Fibroblast of lung (primary cell): ENCODE results near the gene RNF180. TPM values are rescaled to one million over a fixed set of nuclear protein-coding genes. Genes with fewer than 3 reads are reported as not detected.
"Not testable (repeated sequence)": the region's sequence is repeated elsewhere in the genome, so short reads cannot be mapped to it uniquely, and the experiment has no call there.

ENCODE experiments used
- DNase-seq, 2 donors: peaks; one replicate each; pipeline versions ENCODE4 v3.0.0 to v3.0.0-alpha.2; 2010; ENCODE audit warnings: low read depth in 2 of 2
- H2AFZ ChIP-seq: 2 replicates; pipeline ENCODE4 v1.5.1; 2012; ENCODE audit warnings: low read length, control low read depth, inconsistent platforms
- H3K27ac ChIP-seq: 2 replicates; pipeline ENCODE4 v1.5.1; 2011; ENCODE audit warnings: low read length, control low read depth; ENCODE audit not compliant: insufficient read depth
- H3K27me3 ChIP-seq: 2 replicates; pipeline ENCODE4 v1.5.1; 2011; ENCODE audit warnings: mild to moderate bottlenecking, low read length; ENCODE audit not compliant: control insufficient read depth, insufficient read depth
- H3K36me3 ChIP-seq: 2 replicates; pipeline ENCODE4 v1.5.1; 2011; ENCODE audit warnings: low read length; ENCODE audit not compliant: control insufficient read depth, insufficient read depth
- H3K4me1 ChIP-seq: 2 replicates; pipeline ENCODE4 v1.5.1; 2011; ENCODE audit warnings: low read length; ENCODE audit not compliant: control insufficient read depth, insufficient read depth; ENCODE audit errors: extremely low read depth
- H3K4me2 ChIP-seq: 2 replicates; pipeline ENCODE4 v1.5.1; 2011; ENCODE audit warnings: low read length, control low read depth; ENCODE audit not compliant: insufficient read depth; ENCODE audit errors: extremely low read depth
- H3K4me3 ChIP-seq, 4 experiments: fragments of 200-600 bp in 1 of 4; sonication (generic) in 1 of 4; replicated peaks in 1 of 4; 2 replicates each; pipeline ENCODE4 v1.5.1; 2011 to 2016; ENCODE audit warnings: low read length in 4 of 4, low read depth in 3 of 4, mild to moderate bottlenecking in 3 of 4, control low read depth in 2 of 4, inconsistent platforms in 1 of 4, mixed read lengths in 1 of 4; ENCODE audit not compliant: insufficient read depth in 1 of 4; ENCODE audit errors: control extremely low read depth in 1 of 4
- H3K79me2 ChIP-seq: 2 replicates; pipeline ENCODE4 v1.5.1; 2012; ENCODE audit warnings: mild to moderate bottlenecking, low read length, inconsistent platforms; ENCODE audit not compliant: control insufficient read depth, insufficient read depth
- H3K9ac ChIP-seq: 2 replicates; pipeline ENCODE4 v1.5.1; 2011; ENCODE audit warnings: mild to moderate bottlenecking, low read length, control low read depth; ENCODE audit not compliant: insufficient read depth
- H3K9me3 ChIP-seq: 2 replicates; pipeline ENCODE4 v1.5.1; 2012; ENCODE audit warnings: low read depth, low read length; ENCODE audit not compliant: control insufficient read depth, insufficient read depth
- H4K20me1 ChIP-seq: 2 replicates; pipeline ENCODE4 v1.5.1; 2011; ENCODE audit warnings: low read length; ENCODE audit not compliant: control insufficient read depth, insufficient read depth; ENCODE audit errors: extremely low read depth
- EZH2 ChIP-seq: IDR thresholded peaks from 2 replicates; pipeline ENCODE4 v1.5.1; 2012; ENCODE audit warnings: low read length, control low read depth, mild to moderate bottlenecking; ENCODE audit errors: missing control alignments
- polyA plus RNA-seq, 2 donors: library from polyadenylated mRNA; depleted of rRNA in 1 of 2; stranded (reverse) in 1 of 2; unstranded in 1 of 2; fragments of >200 nt; gene quantifications; 2 replicates each; pipeline ENCODE4 v1.2.1, GENCODE V29; 2011 to 2012; ENCODE audit warnings: missing spikeins in 1 of 2
- total RNA-seq: library from RNA; depleted of rRNA; stranded (reverse); fragments of >200 nt; gene quantifications from 2 replicates; pipeline ENCODE4 v1.2.1, GENCODE V29; 2014
- TF ChIP-seq, protein P1 (sequence below), 2 donors: IDR thresholded peaks in 1 of 2; conservative IDR thresholded peaks in 1 of 2; 1 replicate in 1 of 2; 2 replicates in 1 of 2; pipeline ENCODE4 v1.5.1; 2011 to 2012; ENCODE audit warnings: low read length in 2 of 2, control low read depth in 1 of 2, inconsistent platforms in 1 of 2, low read depth in 1 of 2, mild to moderate bottlenecking in 1 of 2

RNF180 gene
- total and polyA plus RNA-seq, 2 donors (not counting 1 experiment from before 2014, with no cell fraction given) = 2.3 to 2.6 TPM

DNA sequence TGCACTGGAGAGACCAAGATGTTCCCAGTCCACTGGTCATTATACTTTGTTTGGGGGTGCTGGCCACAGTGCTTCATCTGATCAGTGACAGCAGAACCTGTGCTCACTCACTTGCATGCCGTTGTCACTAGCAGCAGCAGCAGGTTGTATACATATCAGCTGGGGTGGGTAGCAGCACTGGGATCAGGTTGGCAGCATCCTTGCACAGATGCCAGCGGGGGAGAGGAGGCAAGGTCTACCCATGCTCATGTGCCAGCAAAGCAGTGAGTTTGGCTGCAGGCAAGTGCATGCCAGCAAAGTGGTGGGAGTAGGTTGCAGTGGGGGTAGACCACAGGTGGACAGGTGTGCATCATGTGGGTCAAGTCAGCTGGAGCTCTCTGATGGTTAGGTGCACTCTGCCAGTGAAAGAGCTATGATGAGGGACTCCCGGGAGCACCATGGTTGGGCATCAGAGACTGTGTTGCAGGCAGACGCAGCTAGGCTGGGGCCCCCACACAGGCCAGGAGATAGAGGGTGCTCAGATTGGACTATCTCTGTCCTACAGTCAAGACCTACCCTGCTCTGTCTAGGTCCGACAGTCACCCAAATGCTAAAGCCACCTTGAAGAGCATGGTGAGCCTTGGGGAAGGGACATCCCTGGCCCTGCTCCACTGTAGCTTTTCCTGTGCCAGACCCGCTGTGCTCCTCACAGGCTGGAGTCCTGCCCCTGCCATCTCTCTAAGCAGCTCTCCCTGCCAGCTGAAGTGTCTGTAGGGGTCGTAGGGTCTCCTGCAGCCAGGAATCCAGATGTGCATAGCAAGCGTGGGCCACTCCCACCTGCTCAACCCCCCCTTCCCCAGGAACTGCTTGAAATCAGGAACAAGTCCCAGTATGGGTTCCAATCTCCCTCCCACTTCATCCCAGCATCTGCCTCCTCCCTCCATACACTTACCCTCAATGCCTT is 119.8 kb downstream of the RNF180 start:
- TF ChIP-seq, protein P1, sequence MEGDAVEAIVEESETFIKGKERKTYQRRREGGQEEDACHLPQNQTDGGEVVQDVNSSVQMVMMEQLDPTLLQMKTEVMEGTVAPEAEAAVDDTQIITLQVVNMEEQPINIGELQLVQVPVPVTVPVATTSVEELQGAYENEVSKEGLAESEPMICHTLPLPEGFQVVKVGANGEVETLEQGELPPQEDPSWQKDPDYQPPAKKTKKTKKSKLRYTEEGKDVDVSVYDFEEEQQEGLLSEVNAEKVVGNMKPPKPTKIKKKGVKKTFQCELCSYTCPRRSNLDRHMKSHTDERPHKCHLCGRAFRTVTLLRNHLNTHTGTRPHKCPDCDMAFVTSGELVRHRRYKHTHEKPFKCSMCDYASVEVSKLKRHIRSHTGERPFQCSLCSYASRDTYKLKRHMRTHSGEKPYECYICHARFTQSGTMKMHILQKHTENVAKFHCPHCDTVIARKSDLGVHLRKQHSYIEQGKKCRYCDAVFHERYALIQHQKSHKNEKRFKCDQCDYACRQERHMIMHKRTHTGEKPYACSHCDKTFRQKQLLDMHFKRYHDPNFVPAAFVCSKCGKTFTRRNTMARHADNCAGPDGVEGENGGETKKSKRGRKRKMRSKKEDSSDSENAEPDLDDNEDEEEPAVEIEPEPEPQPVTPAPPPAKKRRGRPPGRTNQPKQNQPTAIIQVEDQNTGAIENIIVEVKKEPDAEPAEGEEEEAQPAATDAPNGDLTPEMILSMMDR (conservative IDR thresholded peaks at IDR 0.05 in 1 of 2, IDR thresholded peaks at IDR 0.05 in 1 of 2; ENCODE audit: low read depth in 1 of 2, low read length in 2 of 2) = no peak
- no peak for TF ChIP-seq EZH2
- Histone ChIP-seq H3K9ac (no peak overlapping the region), H4K20me1 (no peaks in the 10 kb centered on the region), H3K36me3 (no peaks in the 10 kb centered on the region), H3K4me2 (no peak overlapping the region), H3K9me3 (no peaks in the 10 kb centered on the region), H3K79me2 (no peaks in the 10 kb centered on the region), H3K27me3 (no peaks in the 10 kb centered on the region), H3K27ac (no peak overlapping the region), H2AFZ (no peak overlapping the region), H3K4me1 (no peaks in the 10 kb centered on the region), H3K4me3 (no peak overlapping the region)
- DNase-seq = no peak

DNA sequence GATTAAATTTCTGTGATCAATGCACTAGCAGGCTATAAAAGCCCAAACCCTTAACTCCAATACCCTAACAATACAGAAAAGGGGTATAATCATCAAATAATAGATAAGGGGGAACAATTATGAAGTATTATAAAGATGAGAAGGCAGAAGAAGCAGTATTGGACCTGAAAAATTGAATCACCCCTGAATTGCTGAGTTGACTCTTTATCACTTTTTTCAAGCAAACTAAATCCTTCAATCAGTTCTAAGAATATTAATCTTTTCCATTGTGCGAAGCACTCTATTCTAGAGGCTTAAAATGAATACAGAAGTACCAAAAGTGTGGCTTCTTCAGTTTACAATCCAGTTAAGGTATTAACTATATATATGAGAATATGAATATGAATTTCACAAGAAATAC is 120.7 kb downstream of the RNF180 start:
- Histone ChIP-seq H4K20me1 (no peaks in the 10 kb centered on the region), H3K4me3 (no peak overlapping the region), H3K9ac (no peak overlapping the region), H3K27ac (no peak overlapping the region), H2AFZ (no peak overlapping the region), H3K36me3 (no peaks in the 10 kb centered on the region), H3K27me3 (no peaks in the 10 kb centered on the region), H3K9me3 (no peaks in the 10 kb centered on the region), H3K4me2 (no peak overlapping the region), H3K4me1 (no peaks in the 10 kb centered on the region), H3K79me2 (no peaks in the 10 kb centered on the region)
- no peak for DNase-seq
- TF ChIP-seq, protein P1 (conservative IDR thresholded peaks at IDR 0.05 in 1 of 2, IDR thresholded peaks at IDR 0.05 in 1 of 2; ENCODE audit: low read depth in 1 of 2, low read length in 2 of 2) = no peak
- TF ChIP-seq EZH2 = no peak

DNA sequence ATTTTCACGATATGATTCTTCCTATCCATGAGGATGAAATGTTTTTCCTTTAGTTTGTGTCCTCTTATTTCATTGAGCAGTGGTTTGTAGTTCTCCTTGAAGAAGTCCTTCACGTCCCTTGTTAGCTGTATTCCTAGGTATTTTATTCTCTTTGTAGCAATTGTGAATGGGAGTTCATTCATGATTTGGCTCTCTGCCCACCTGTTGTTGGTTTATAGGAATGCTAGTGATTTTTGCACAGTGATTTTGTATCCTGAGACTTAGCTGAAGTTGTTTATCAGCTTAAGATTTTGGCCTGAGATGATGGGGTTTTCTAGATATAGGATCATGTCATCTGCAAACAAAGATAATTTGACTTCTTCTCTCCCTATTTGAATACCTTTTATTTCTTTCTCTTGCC is 122.9 kb downstream of the RNF180 start:
- not testable (repeated sequence) for H3K27me3 ChIP-seq, H3K4me3 ChIP-seq, H3K4me1 ChIP-seq, H3K79me2 ChIP-seq, H3K36me3 ChIP-seq, H2AFZ ChIP-seq, H3K27ac ChIP-seq, H4K20me1 ChIP-seq, H3K9ac ChIP-seq, H3K4me2 ChIP-seq, H3K9me3 ChIP-seq
- DNase-seq = peak in 1 of 2 donors; percentile 32
